H1 (cell line): ENCODE measurements around the gene CCDC30.

Source experiments
- CEBPB ChIP-seq: IDR thresholded peaks from 2 replicates; pipeline ENCODE4 v1.6.1; 2012; ENCODE audit warnings: low read depth, low read length
- CTCF ChIP-seq, 3 experiments: IDR thresholded peaks; 1 replicate in 2 of 3; 2 replicates in 1 of 3; pipeline versions ENCODE4 v1.5.1 to v1.6.1; 2011; ENCODE audit warnings: low read length in 3 of 3, mild to moderate bottlenecking in 3 of 3, inconsistent platforms in 2 of 3, low read depth in 1 of 3, moderate library complexity in 1 of 3; ENCODE audit not compliant: insufficient read depth in 1 of 3; ENCODE audit errors: control extremely low read depth in 1 of 3
- EGR1 ChIP-seq: IDR thresholded peaks from 2 replicates; pipeline ENCODE4 v1.6.1; 2011; ENCODE audit warnings: low read depth, low read length, borderline replicate concordance
- EP300 ChIP-seq, 2 experiments: IDR thresholded peaks; 1 replicate in 1 of 2; 2 replicates in 1 of 2; pipeline ENCODE4 v1.6.1; 2011 to 2012; ENCODE audit warnings: low read depth in 2 of 2, low read length in 2 of 2, mild to moderate bottlenecking in 2 of 2, borderline replicate concordance in 1 of 2, inconsistent platforms in 1 of 2, moderate library complexity in 1 of 2
- EZH2 ChIP-seq: fragments of 200-600 bp; sonication (generic); IDR thresholded peaks from 2 replicates; pipeline ENCODE4 v1.7.1; 2012; ENCODE audit warnings: low read depth, mild to moderate bottlenecking, moderate library complexity, low read length, inconsistent platforms; ENCODE audit not compliant: severe bottlenecking
- FOSL1 ChIP-seq: IDR thresholded peaks from 2 replicates; pipeline ENCODE4 v1.6.1; 2011; ENCODE audit warnings: mild to moderate bottlenecking, low read depth, low read length, moderate library complexity; ENCODE audit not compliant: insufficient read depth
- HDAC2 ChIP-seq, 2 experiments: fragments of 300-600 bp in 1 of 2; sonication (generic) in 1 of 2; IDR thresholded peaks; 2 replicates each; pipeline ENCODE4 v1.6.1; 2011 to 2012; ENCODE audit warnings: low read depth in 2 of 2, low read length in 2 of 2, mild to moderate bottlenecking in 2 of 2, moderate library complexity in 2 of 2, borderline replicate concordance in 1 of 2, inconsistent platforms in 1 of 2
- JUN ChIP-seq: IDR thresholded peaks from 2 replicates; pipeline ENCODE4 v1.6.1; 2011; ENCODE audit warnings: low read depth, mild to moderate bottlenecking, improper control_type of control experiment, low read length
- NRF1 ChIP-seq: IDR thresholded peaks from 2 replicates; pipeline ENCODE4 v1.6.1; 2011; ENCODE audit warnings: mild to moderate bottlenecking, low read depth, low read length, improper control_type of control experiment
- POLR2AphosphoS5 ChIP-seq: IDR thresholded peaks from 2 replicates; pipeline ENCODE4 v1.6.1; 2011; ENCODE audit warnings: low read depth, low read length
- POU5F1 ChIP-seq: IDR thresholded peaks from 2 replicates; pipeline ENCODE4 v1.6.1; 2011; ENCODE audit warnings: low read depth, mild to moderate bottlenecking, low read length, moderate library complexity
- RFX5 ChIP-seq: IDR thresholded peaks from 2 replicates; pipeline ENCODE4 v1.6.1; 2011; ENCODE audit warnings: low read depth, low read length, improper control_type of control experiment, borderline replicate concordance
- RNF2 ChIP-seq: fragments of 200-900, 300-1000 bp; sonication (generic); IDR thresholded peaks from 2 replicates; pipeline ENCODE4 v1.7.1; 2016; ENCODE audit warnings: borderline replicate concordance, low read depth, mild to moderate bottlenecking, antibody characterized with exemption, low read length; ENCODE audit not compliant: poor library complexity, severe bottlenecking; ENCODE audit errors: missing control alignments
- SP1 ChIP-seq: IDR thresholded peaks from 2 replicates; pipeline ENCODE4 v1.6.1; 2011; ENCODE audit warnings: low read depth, low read length

GRCh38 chr1:42480921-42481320, 17.8 kb downstream of the CCDC30 start:
- TF ChIP-seq EZH2 (no peak), EGR1 (no peak), EP300 (IDR thresholded peaks at IDR 0.05; ENCODE audit: borderline replicate concordance in 1 of 2, low read depth in 2 of 2, low read length in 2 of 2) (no peak), POLR2AphosphoS5 (no peak), CTCF (IDR thresholded peaks at IDR 0.05; ENCODE audit: control extremely low read depth in 1 of 3, insufficient read depth in 1 of 3, low read depth in 1 of 3, low read length in 3 of 3) (no peak), NRF1 (no peak), HDAC2 (IDR thresholded peaks at IDR 0.05; ENCODE audit: borderline replicate concordance in 1 of 2, low read depth in 2 of 2, low read length in 2 of 2) (no peak), SP1 (no peak), RNF2 (no peak), POU5F1 (no peak), RFX5 (no peak), CEBPB (no peak), FOSL1 (no peak), JUN (no peak)
